ENCODE measurements around the gene ZNF804A.
"Not testable (repeated sequence)": the region's sequence is repeated elsewhere in the genome, so short reads cannot be mapped to it uniquely, and the experiment has no call there.

Gene ZNF804A

DNA sequence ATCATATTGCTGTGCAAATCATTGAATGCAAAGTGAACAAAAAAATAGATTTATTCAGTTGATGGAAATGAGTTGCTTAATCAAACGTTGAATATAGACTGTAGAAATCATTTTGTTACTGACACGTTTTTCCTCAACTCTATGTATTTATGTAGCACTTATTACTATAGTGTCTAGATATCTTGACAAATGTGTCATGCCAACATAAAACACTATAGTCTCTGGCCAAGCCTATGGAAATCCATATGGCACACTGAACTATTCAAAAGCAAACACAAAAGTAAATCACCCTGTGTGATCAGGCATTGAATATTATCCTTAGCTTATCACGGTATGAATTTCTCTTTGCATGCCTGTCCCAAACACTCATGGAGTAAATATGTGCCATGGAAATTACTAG lies 131.3 kb downstream of the ZNF804A start:
- DNase-seq: no peak

DNA sequence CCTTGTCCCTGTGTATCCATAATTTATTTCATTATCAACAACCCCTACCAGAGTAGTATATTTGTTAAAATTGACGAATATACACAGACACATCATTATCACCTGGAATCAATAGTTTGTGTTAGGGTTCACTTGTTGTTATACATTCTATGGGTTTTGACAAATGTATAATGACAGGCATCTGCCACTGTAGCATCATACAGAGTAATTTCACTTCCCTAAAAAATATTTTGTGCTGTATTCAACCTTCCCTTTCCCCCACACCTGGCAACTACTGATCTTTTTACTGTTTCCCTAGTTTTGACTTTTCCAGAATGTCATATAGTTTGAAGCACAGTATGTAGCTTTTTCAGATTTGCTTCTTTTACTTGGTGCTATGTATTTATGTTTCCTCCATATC lies 132.0 kb downstream of the ZNF804A start:
- no peak for DNase-seq

DNA sequence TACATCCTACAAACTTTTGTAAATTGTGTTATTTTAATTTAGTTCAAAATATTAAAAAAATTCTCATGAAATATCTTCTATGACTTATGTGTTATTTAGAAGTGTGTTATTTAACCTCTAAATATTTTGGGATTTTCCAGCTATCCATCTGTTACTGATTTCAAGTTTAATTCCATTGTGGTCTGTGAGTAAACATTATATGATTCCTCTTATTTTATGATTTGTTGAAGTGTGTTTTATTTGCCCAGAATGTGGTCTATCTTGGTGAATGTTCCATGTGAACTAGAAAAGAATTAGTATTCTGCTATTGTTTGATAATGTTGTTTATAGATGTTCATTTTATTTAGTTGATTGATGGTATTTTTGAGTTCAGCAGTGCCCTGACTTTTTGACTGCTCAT lies 136.0 kb downstream of the ZNF804A start:
- no peak for DNase-seq

DNA sequence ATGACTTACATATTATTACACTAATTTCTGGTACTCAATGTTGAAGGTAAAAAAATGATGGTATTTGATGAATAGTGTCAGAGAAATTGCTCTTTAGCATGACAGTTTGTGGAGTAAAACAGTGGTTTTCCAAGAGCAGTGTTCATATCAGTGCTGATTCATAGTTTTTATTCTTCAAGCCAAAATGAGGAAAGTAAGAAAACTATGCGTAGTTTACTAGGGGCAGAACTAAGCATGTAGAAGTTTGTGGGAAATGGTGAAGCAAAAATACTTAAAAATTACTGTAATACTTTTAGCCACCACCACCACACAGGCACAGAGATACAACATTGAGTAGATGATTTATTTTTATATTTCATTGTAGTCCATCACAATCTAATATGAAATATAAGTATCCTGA lies 137.3 kb downstream of the ZNF804A start:
- no peak for DNase-seq

DNA sequence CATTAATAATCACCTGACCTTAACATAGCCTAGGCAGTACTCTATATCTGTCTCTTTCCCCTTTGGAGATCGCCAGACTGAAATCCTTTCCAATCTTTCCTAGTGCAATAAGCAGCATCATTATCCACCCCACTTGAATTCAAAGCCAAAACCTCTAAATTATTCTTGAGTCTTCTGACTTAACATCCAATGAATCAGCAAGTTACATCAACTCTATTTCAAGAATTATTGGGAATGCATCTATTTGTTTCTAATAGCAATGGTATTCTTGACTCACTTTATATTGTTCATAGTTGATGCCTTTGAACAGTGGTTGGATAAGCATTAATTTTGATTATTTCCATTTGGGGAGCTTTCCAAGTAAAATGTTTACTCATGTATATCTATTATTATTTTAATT lies 144.8 kb downstream of the ZNF804A start:
- DNase-seq: no peak

DNA sequence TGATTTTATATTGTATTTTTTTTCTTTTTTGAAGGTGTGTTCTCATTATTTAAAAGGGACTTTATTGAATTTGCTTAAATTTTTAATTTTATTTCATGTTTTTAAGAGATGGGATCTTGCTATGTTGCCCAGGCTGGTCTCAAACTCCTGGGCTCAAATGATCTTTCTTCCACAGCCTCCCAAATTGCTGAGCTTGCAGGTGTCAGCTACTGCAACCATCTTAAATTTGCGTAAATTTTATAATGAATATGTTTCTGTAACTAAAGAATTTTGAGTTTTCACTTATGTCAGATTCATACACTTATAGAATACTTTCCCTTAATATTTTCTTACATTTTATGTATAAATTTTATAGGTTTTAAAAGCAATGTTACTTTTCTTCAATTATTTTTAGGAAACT lies 157.8 kb downstream of the ZNF804A start:
- no peak for DNase-seq

DNA sequence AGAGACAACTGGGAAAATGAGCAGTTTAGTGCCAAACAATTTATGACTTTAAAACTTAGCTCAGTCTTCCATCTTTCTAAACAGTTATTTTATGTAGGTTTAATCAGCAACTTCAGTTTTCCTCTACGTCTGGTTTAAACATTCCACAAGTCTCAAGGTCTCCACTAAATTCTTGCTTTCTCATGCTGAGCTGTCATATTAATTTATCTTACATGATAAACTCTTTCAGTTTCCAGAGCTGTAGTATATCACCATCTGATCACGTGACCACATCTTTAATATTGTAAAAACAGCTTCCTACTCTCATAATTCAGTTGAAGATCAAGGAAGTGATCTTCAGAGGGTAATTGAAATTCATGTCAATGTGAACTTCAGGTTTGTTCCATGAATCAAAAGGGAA lies 158.6 kb downstream of the ZNF804A start:
- DNase-seq: no peak

DNA sequence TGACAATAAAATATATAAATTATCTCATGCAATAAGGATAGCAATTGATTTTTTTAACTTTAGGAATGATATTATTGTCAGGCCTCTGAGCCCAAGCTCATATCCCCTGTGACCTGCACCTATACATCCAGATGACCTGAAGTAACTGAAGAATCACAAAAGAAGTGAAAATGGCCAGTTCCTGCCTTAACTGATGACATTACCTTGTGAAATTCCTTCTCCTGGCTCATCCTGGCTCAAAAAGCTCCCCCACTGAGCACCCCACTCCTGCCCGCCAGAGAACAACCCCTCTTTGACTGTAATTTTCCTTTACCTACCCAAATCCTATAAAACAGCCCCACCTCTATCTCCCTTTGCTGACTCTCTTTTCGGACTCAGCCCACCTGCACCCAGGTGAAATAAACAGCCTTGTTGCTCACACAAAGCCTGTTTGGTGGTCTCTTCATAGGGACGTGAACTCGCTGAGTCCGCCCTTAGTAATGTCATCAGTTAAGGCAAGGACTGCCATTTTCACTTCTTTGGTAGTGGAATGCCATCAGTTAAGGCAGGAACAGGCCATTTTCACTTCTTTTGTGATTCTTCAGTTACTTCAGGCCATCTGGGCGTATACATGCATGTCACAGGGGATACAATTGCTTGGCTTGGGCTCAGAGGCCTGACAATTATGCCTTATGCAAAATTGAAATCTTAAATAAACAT lies 161.4 kb downstream of the ZNF804A start:
- not testable (repeated sequence) for DNase-seq

DNA sequence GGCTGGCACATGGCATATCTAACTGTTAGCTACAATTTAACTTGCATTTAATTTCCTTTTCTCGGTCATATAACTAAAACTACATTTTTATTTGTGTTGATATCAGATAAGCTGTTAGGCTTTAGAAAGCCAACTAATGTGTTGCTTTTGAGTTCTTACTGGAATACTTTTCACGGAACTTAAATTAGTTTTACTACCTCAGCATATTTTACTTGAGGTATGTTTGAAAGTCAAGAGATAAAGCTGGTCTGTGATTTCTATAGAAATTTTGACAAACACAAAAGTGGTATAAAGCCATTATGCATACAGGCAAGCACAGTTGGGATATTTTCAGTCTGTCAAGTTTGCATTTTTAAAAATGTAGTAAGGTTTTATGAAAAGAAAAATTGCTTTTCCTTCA lies 162.6 kb downstream of the ZNF804A start:
- DNase-seq: no peak

DNA sequence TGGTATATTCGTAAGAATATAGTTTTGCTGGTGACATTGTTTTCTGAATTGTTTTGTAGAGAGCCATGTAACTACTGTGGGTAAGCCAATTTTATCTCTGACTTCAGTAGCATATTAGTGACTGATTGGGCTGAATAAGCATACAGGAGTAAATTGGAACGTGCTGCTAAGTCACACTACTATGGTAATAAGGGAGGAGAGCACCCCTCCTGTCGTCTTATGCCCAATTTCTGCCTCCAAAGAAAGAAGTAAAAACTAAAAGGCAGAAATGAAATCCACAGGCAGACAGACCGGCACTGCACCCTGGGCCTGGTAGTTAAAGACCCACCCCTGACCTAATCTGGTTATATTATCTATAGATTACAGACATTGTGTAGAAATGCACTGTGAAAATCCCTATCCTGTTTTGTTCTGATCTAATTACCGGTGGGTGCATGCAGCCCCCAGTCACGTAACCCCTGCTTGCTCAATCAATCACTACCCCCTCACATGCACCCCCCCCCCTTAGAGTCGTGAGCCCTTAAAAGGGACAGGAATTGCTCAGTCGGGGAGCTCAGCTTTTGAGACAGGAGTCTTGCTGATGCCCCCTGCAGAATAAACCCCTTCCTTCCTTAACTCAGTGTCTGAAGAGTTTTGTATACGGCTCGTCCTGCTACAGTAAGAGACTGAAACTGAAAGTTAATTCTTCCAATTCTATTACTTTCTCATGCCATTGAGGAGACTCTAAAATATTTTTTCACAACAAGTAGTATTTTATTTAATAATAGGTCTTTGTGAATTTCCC lies 167.0 kb downstream of the ZNF804A start:
- DNase-seq: no peak

DNA sequence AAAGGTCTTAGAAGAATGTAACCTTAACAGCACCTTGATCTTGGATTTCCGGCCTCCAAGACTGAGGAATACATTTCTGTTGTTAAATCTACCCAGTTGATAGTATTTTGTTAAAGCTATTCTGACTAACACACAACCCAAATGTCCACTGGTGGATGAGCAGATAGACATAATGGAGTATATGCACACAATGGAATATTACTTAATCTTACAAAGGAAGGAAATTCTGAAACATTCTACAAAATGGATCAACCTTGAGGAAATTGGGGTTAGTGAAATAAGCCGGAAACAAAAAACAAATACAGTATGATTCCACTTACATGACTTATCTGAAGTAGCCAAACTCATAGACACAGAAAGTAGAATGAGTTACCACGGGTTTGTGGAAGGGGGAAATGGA lies 168.7 kb downstream of the ZNF804A start:
- no peak for DNase-seq

DNA sequence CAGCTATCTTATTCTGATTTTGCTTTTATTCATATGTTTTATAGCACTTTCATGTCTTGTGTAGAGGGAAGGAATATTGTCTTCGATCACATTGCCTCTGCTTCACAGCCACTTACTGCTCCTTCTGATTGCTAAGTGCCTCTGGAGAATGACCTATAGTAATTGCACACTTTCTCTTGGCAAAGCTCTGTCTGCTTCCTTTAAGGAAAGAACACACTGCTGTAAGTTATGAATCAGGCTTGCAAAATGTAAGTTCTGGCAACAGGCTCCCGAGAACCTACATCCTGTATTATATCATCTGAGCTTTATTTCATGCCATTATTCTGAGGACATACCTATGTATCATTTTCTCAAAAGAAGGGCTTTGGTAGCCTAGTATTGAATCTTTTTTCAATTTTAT lies 170.7 kb downstream of the ZNF804A start:
- no peak for DNase-seq

DNA sequence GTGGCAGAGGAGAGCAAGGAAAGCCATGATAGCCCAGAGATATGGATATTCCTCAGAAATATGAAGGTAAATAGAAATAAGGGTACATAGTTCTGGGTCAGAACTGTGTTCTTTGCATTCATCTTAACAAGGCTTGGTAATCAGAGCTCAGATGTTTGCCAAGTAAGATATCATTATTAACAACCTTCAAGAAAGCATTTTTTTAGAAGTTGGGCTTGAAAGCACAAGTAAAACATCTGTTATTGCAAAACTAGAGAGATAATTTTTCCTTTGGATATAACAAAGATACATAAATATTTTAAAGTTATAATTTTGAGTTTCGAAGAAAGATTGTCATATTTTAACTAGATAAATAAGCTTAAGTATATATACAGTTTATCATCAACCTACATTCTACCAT lies 171.4 kb downstream of the ZNF804A start:
- no peak for DNase-seq

DNA sequence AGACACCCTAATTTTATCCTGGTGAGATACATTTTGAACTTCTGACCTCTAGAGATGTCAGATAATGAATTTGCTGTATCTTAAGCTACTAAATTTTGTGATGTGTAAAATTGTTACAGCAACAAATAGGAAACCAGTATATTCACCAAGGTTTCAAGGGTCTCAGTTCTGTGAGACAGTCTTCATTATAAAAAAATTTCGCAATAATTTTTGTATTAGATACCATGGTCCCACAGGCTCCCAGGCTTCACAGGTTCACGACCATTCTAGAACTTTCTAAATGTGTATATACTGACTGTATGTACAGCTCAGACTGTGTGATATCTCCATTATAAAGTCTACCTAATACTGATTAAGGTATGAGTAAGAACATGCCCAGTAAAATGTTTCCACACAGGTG lies 181.4 kb downstream of the ZNF804A start:
- DNase-seq: no peak

DNA sequence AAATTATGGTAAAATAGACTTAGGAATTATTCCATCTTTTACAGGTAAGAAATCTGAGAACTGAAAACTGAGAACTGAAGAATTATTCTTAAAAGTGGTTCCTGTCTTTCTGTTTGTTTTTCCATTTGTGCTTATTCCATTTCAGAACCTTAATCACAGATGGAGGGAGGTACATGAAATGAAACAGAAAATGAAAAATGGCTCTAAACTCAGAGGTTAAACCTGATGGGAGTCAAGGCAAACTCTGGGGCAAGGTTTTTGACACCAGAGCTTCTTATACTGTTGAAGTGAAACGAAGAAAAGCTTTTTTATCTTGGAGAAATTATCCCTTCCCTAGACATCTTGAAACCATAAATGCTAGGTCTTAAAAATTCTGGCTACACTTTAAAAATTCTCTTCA lies 182.1 kb downstream of the ZNF804A start:
- DNase-seq: no peak

DNA sequence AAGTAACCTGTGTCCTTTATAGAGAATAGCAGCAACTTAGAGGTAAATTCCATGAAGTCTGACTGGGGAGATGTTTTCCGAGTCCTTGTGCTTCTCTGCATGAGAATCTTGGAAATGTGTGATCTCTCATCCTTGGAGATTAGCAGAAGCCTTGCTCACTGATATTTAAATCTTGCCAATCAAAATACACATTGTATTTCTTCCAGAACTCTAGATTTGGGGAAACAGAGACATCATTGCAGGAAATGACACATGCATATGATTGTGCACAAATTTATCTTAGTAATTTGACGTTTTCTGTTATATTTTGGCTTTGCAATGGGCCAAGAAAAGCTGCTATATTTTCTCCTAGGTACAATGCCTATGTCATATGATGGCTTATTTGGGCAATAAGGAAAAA lies 182.6 kb downstream of the ZNF804A start:
- no peak for DNase-seq

DNA sequence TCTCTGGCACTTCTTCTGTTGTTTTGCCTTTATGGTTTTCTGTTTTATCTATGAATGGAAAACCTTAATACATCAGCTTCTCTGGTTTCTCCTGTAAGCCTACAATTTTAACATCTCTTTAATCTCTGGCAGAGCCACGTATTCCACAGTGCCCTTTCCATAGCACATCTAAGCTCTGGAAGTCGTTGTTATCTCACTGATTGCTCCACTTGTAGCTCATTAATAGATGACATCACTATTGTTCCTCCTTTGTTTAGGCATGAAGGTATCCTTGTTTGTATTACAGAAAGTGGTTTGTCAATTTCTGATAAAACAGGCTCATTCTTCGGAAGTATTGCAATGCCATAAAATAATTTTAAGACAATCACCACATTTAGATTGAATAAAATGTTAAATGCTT lies 185.2 kb downstream of the ZNF804A start:
- no peak for DNase-seq

DNA sequence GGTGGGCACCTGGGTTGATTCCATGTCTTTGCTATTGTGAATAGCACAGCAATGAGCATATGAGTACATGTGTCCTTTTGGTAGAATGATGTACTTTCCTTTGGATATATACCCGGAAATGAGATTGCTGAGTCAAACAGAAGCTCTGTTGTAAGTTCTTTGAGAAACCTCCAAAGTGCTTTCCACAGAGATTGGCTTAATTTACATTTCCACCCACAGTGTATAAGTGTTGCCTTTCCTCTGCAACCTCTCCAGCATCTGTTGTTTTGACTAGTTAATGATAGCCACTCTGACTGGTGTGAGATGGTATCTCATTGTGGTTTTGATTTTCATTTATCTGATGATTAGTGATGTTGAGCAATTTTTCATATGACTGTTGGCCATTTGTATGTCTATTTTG lies 194.8 kb downstream of the ZNF804A start:
- DNase-seq: no peak

DNA sequence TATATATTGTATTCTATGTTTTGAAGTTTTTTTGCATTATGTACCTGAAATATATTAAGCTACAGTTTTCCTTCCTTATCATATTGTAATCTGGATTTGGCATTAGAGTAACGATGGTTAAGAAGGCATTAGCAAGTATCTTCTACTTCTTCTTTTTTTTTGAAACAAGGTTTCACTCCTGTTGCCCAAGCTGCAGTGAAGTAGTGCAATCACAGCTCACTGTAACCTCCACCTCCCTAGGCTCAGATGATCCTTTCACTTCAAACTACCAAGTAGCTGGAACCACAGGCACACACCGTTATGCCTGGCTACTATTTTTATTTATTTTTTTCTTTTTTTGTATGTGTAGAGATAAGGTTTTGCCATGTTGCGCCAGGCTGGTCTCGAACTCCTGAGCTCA lies 201.1 kb downstream of the ZNF804A start:
- no peak for DNase-seq

DNA sequence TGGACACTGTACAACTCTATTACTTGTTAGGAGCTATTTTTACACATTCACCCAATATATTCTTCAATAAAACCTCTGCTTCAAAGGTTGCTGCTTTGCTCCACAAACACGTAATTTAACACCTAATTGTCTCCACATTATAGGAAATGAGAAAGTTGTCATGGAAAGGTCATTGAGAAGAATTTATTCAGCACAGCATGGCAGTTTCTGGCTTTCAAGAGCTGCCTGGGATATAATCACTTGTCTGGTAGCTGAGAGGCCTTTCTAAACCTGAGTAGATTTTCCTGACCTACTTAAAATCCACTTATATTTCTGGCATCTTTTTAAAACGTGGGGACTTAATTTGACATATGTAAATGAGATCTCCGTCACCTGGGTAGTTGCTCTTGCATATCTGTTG lies 216.1 kb downstream of the ZNF804A start:
- no peak for DNase-seq

DNA sequence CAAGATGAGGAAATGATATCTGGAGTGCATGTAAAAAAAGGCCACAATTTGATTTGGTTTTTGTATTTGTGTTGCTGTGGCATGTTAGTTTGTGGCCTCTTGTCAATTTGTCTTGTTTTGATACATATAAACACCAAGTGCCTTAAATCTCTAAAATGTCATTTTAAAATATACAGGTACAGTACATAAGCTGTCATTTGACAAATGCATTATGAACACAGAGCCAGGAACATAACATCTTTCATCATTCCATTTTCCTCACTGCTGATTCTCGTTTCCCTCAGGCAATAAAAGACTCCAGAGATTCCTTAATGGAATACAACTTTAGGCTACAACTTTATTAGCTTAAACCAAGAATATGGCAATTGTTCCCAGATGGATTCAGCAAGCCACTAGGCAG lies 217.5 kb downstream of the ZNF804A start:
- DNase-seq: no peak

DNA sequence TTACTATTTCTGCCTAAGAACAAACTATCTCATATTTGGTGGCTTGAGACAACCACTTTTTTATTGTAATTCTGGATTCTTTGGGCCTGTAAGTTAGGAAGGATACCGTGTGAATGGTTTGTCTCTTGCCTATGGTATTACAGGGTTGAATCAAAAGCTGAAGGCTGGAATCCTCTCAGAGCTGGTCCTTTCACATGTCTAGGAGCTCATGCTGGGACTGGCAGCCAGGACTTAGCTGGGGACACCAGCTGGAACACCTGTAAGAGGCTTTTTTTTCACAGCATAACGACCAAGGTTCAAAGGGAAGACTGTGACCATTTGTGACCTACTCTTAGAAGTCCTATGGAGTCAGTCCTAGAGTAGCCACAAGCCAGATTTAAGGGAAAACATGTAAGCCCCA lies 226.3 kb downstream of the ZNF804A start:
- no peak for DNase-seq

DNA sequence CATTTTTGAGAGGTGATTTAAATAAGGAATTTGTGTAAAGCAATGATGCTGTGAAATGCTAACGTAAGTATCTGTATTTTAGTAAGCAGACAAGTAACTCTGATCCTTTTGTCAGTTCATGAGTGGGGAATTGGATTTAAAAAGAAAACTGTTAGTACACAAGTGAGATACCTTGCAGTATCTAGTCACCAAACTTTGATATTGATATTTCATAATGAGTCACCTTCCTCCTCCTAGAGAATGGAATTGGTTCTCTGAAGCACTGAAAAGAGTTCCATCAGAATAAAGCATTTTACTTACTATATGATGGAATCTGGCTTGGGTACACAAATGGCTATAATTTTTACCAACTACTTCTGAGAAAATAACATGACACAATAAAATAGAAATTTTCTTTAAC lies 232.2 kb downstream of the ZNF804A start:
- DNase-seq: no peak

DNA sequence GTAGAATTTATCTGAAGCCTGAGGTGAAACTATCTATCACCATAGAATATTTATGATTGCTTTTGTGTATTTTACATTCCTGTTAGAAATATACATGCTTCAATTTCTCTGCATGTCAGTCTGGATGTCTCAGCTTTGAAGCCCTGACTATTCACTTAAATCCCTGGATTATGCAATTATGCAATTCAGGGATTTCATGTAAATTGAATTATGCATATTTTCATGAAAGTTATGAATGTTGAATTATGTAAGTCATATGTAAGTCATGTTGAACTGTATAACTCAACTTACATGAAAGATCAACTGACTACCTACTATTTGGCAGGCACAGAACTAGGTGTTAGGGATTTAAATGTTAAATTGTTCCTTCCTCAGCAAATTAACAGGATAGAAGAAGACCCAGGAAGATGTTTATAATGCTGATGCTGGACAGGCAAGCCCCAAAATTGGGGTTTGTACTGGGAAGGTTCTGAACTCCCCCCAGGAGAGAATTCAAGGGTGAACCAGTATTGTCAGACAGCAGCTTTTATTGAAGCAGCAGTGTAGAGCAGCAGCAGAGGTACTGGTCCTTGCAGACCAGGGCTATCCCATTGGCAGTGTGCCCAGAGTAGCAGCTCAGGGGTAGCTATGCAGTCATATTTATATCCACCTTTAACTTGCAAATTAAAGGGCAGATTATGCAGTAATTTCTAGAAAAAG lies 236.5 kb downstream of the ZNF804A start:
- DNase-seq: no peak

Data from AML-193 (cell line).